ENCODE data around the gene MCM3AP. TPM values are rescaled to one million over a fixed set of nuclear protein-coding genes. Genes with fewer than 3 reads are reported as not detected.

The MCM3AP gene
- total and polyA plus RNA-seq, 9 of the 15 experiments (the other 6 are each of a cell fraction or from before 2014, with no cell fraction given): 6.5 to 179 (median 69.6) TPM

- TF ChIP-seq BCLAF1 (IDR thresholded peaks at IDR 0.05; ENCODE audit: borderline replicate concordance in 1 of 2, control insufficient read depth in 1 of 2, low read depth in 2 of 2, low read length in 1 of 2): no peak
- TF ChIP-seq MTA1 (IDR thresholded peaks at IDR 0.05; ENCODE audit: borderline replicate concordance): peak; percentile 36; the same call in 1 of the 2 replicates
- TF ChIP-seq, protein P1, sequence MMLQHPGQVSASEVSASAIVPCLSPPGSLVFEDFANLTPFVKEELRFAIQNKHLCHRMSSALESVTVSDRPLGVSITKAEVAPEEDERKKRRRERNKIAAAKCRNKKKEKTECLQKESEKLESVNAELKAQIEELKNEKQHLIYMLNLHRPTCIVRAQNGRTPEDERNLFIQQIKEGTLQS (IDR thresholded peaks at IDR 0.05): peak; percentile 49; the same call in 1 of the 2 replicates
- TF ChIP-seq, protein P1 (CRISPR knock-in tag; conservative IDR thresholded peaks at IDR 0.05): no peak
- TF ChIP-seq L3MBTL2 (IDR thresholded peaks at IDR 0.05): peak; percentile 56; the same call in 1 of the 2 replicates
- TF ChIP-seq POLR2G (IDR thresholded peaks at IDR 0.05; ENCODE audit: low read depth, low read length): peak; percentile 52
- peak; percentile 73 for TF ChIP-seq SMARCE1 (IDR thresholded peaks at IDR 0.05)
- TF ChIP-seq NCOR1 (IDR thresholded peaks at IDR 0.05): peak; percentile 67
- TF ChIP-seq MTA3 (IDR thresholded peaks at IDR 0.05; ENCODE audit: borderline replicate concordance): peak; percentile 81; the same call in 1 of the 2 replicates
- peak; percentile 57 for TF ChIP-seq RBFOX2 (IDR thresholded peaks at IDR 0.05; ENCODE audit: low read depth, low read length)
- peak; percentile 46 for TF ChIP-seq POLR2A (conservative IDR thresholded peaks at IDR 0.05)
- TF ChIP-seq, protein P2, sequence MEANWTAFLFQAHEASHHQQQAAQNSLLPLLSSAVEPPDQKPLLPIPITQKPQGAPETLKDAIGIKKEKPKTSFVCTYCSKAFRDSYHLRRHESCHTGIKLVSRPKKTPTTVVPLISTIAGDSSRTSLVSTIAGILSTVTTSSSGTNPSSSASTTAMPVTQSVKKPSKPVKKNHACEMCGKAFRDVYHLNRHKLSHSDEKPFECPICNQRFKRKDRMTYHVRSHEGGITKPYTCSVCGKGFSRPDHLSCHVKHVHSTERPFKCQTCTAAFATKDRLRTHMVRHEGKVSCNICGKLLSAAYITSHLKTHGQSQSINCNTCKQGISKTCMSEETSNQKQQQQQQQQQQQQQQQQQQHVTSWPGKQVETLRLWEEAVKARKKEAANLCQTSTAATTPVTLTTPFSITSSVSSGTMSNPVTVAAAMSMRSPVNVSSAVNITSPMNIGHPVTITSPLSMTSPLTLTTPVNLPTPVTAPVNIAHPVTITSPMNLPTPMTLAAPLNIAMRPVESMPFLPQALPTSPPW (CRISPR knock-in tag; IDR thresholded peaks at IDR 0.05): peak; percentile 73
- TF ChIP-seq TBP (optimal IDR thresholded peaks at IDR 0.05; ENCODE audit: low read depth, low read length): no peak
- peak; percentile 86 for TF ChIP-seq GATAD2A (IDR thresholded peaks at IDR 0.05)
- peak; percentile 47; the same call in 1 of the 2 replicates for TF ChIP-seq EP300 (IDR thresholded peaks at IDR 0.05; ENCODE audit: low read length)
- TF ChIP-seq PYGO2 (tag; IDR thresholded peaks at IDR 0.05): no peak
- no peak for TF ChIP-seq BRCA1 (IDR thresholded peaks at IDR 0.05)
- TF ChIP-seq BRCA1 (CRISPR knock-in tag; IDR thresholded peaks at IDR 0.05): no peak
- TF ChIP-seq NR2F6 (CRISPR knock-in tag; IDR thresholded peaks at IDR 0.05): no peak
- TF ChIP-seq ZBTB8A (IDR thresholded peaks at IDR 0.05; ENCODE audit: partially characterized antibody): no peak
- TF ChIP-seq, protein P3, sequence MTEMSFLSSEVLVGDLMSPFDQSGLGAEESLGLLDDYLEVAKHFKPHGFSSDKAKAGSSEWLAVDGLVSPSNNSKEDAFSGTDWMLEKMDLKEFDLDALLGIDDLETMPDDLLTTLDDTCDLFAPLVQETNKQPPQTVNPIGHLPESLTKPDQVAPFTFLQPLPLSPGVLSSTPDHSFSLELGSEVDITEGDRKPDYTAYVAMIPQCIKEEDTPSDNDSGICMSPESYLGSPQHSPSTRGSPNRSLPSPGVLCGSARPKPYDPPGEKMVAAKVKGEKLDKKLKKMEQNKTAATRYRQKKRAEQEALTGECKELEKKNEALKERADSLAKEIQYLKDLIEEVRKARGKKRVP (CRISPR knock-in tag; IDR thresholded peaks at IDR 0.05): 0 out of 2 replicates have a peak, but pooled peaks have one; percentile 38
- peak; percentile 11 for TF ChIP-seq CCNT2 (IDR thresholded peaks at IDR 0.05; ENCODE audit: borderline replicate concordance, extremely low read depth, insufficient read length, low read depth, low read length)
- TF ChIP-seq NR1H2 (CRISPR knock-in tag; IDR thresholded peaks at IDR 0.05): no peak
- peak; percentile 77 for TF ChIP-seq SMARCA4 (IDR thresholded peaks at IDR 0.05)
- peak; percentile 82 for TF ChIP-seq ETV1 (tag; conservative IDR thresholded peaks at IDR 0.05; ENCODE audit: low read depth)
- peak; percentile 51; the same call in 1 of the 2 replicates for TF ChIP-seq TARDBP (IDR thresholded peaks at IDR 0.05)
Observed at GRCh38 chr21:46294647-46295176, 9.3 kb upstream of the MCM3AP start (continued).

Data from K562 (cell line).